Measurements from ENCODE around the gene TPSG1.

The TPSG1 gene

GRCh38 chr16:1263591-1264344, 38.7 kb upstream of the TPSG1 start:
- Histone ChIP-seq H3K27ac (ENCODE audit: low read depth, low read length, severe bottlenecking) (no peak overlapping the region), H3K9me3 (ENCODE audit: control insufficient read depth, low read length) (peaks cover 7% of the 10 kb centered on the region), H3K4me1 (ENCODE audit: control insufficient read depth, insufficient read depth, low read length, poor library complexity, severe bottlenecking) (no peaks in the 10 kb centered on the region), H3K4me3 (ENCODE audit: extremely low read depth, insufficient read depth, low read length, poor library complexity, severe bottlenecking) (no peak overlapping the region), H3K36me3 (ENCODE audit: control insufficient read depth, insufficient read depth, low read length) (no peaks in the 10 kb centered on the region)
- WGBS, 2 experiments (ENCODE audit: insufficient coverage in 2 of 2), result 88 to 95% methylated on average over 11 to 14 of the region's 15 CpGs

- WGBS, 2 experiments (ENCODE audit: insufficient coverage in 2 of 2), result 90 to 93% methylated on average over 7 to 9 of the region's 9 CpGs
- Histone ChIP-seq H3K9me3 (ENCODE audit: control insufficient read depth, low read length) (peaks cover 7% of the 10 kb centered on the region), H3K27ac (ENCODE audit: low read depth, low read length, severe bottlenecking) (no peak overlapping the region), H3K4me1 (ENCODE audit: control insufficient read depth, insufficient read depth, low read length, poor library complexity, severe bottlenecking) (no peaks in the 10 kb centered on the region), H3K4me3 (ENCODE audit: extremely low read depth, insufficient read depth, low read length, poor library complexity, severe bottlenecking) (no peak overlapping the region), H3K36me3 (ENCODE audit: control insufficient read depth, insufficient read depth, low read length) (no peaks in the 10 kb centered on the region)
Measured at GRCh38 chr16:1262846-1263221, 37.8 kb upstream of the TPSG1 start.

GRCh38 chr16:1262210-1262845, 37.3 kb upstream of the TPSG1 start:
- Histone ChIP-seq H3K9me3 (ENCODE audit: control insufficient read depth, low read length) (peaks cover 7% of the 10 kb centered on the region), H3K27ac (ENCODE audit: low read depth, low read length, severe bottlenecking) (no peak overlapping the region), H3K36me3 (ENCODE audit: control insufficient read depth, insufficient read depth, low read length) (no peaks in the 10 kb centered on the region), H3K4me1 (ENCODE audit: control insufficient read depth, insufficient read depth, low read length, poor library complexity, severe bottlenecking) (no peaks in the 10 kb centered on the region), H3K4me3 (ENCODE audit: extremely low read depth, insufficient read depth, low read length, poor library complexity, severe bottlenecking) (no peak overlapping the region)
- 93 to 95% methylated on average over 29 to 30 of the region's 32 CpGs for WGBS, 2 experiments (ENCODE audit: insufficient coverage in 2 of 2)

- Histone ChIP-seq H3K4me3 (ENCODE audit: extremely low read depth, insufficient read depth, low read length, poor library complexity, severe bottlenecking) (no peak overlapping the region), H3K9me3 (ENCODE audit: control insufficient read depth, low read length) (peaks cover 7% of the 10 kb centered on the region), H3K4me1 (ENCODE audit: control insufficient read depth, insufficient read depth, low read length, poor library complexity, severe bottlenecking) (no peaks in the 10 kb centered on the region), H3K36me3 (ENCODE audit: control insufficient read depth, insufficient read depth, low read length) (no peaks in the 10 kb centered on the region), H3K27ac (ENCODE audit: low read depth, low read length, severe bottlenecking) (no peak overlapping the region)
- 42 to 43% methylated on average over 25 to 31 of the region's 47 CpGs for WGBS, 2 experiments (ENCODE audit: insufficient coverage in 2 of 2)
Measured at GRCh38 chr16:1261131-1261892, 36.2 kb upstream of the TPSG1 start.

GRCh38 chr16:1260101-1260680, 35.1 kb upstream of the TPSG1 start:
- H3K4me1 ChIP-seq (ENCODE audit: control insufficient read depth, insufficient read depth, low read length, poor library complexity, severe bottlenecking), result no peaks in the 10 kb centered on the region
- 81 to 85% methylated on average over 32 of the region's 36 CpGs for WGBS, 2 experiments (ENCODE audit: insufficient coverage in 2 of 2)
- peaks cover 7% of the 10 kb centered on the region for H3K9me3 ChIP-seq (ENCODE audit: control insufficient read depth, low read length)
- H3K4me3 ChIP-seq (ENCODE audit: extremely low read depth, insufficient read depth, low read length, poor library complexity, severe bottlenecking), result no peak overlapping the region
- H3K36me3 ChIP-seq (ENCODE audit: control insufficient read depth, insufficient read depth, low read length), result no peaks in the 10 kb centered on the region
- no peak overlapping the region for H3K27ac ChIP-seq (ENCODE audit: low read depth, low read length, severe bottlenecking)

GRCh38 chr16:1259760-1260068, 34.6 kb upstream of the TPSG1 start:
- Histone ChIP-seq H3K27ac (ENCODE audit: low read depth, low read length, severe bottlenecking) (no peak overlapping the region), H3K36me3 (ENCODE audit: control insufficient read depth, insufficient read depth, low read length) (no peaks in the 10 kb centered on the region), H3K4me1 (ENCODE audit: control insufficient read depth, insufficient read depth, low read length, poor library complexity, severe bottlenecking) (no peaks in the 10 kb centered on the region), H3K4me3 (ENCODE audit: extremely low read depth, insufficient read depth, low read length, poor library complexity, severe bottlenecking) (no peak overlapping the region), H3K9me3 (ENCODE audit: control insufficient read depth, low read length) (peaks cover 3% of the 10 kb centered on the region)
- WGBS, 2 experiments (ENCODE audit: insufficient coverage in 2 of 2), result 53 to 57% methylated on average over 9 to 10 of the region's 11 CpGs

- 31 to 34% methylated on average over 34 to 39 of the region's 42 CpGs for WGBS, 2 experiments (ENCODE audit: insufficient coverage in 2 of 2)
- H3K4me3 ChIP-seq (ENCODE audit: extremely low read depth, insufficient read depth, low read length, poor library complexity, severe bottlenecking), result no peak overlapping the region
- no peaks in the 10 kb centered on the region for H3K4me1 ChIP-seq (ENCODE audit: control insufficient read depth, insufficient read depth, low read length, poor library complexity, severe bottlenecking)
- H3K9me3 ChIP-seq (ENCODE audit: control insufficient read depth, low read length), result no peaks in the 10 kb centered on the region
- no peak overlapping the region for H3K27ac ChIP-seq (ENCODE audit: low read depth, low read length, severe bottlenecking)
- H3K36me3 ChIP-seq (ENCODE audit: control insufficient read depth, insufficient read depth, low read length), result no peaks in the 10 kb centered on the region
Measured at GRCh38 chr16:1258906-1259759, 34.1 kb upstream of the TPSG1 start.

- H3K4me3 ChIP-seq (ENCODE audit: extremely low read depth, insufficient read depth, low read length, poor library complexity, severe bottlenecking), result no peak overlapping the region
- WGBS, 2 experiments (ENCODE audit: insufficient coverage in 2 of 2), result 83% methylated on average over 11 to 12 of the region's 12 CpGs
- H3K9me3 ChIP-seq (ENCODE audit: control insufficient read depth, low read length), result no peaks in the 10 kb centered on the region
- H3K4me1 ChIP-seq (ENCODE audit: control insufficient read depth, insufficient read depth, low read length, poor library complexity, severe bottlenecking), result no peaks in the 10 kb centered on the region
- no peaks in the 10 kb centered on the region for H3K36me3 ChIP-seq (ENCODE audit: control insufficient read depth, insufficient read depth, low read length)
- no peak overlapping the region for H3K27ac ChIP-seq (ENCODE audit: low read depth, low read length, severe bottlenecking)
Measured at GRCh38 chr16:1258225-1258600, 33.1 kb upstream of the TPSG1 start.

- H3K4me1 ChIP-seq (ENCODE audit: control insufficient read depth, insufficient read depth, low read length, poor library complexity, severe bottlenecking), result no peaks in the 10 kb centered on the region
- WGBS, 2 experiments (ENCODE audit: insufficient coverage in 2 of 2), result 85 to 91% methylated on average over 23 to 32 of the region's 34 CpGs
- H3K36me3 ChIP-seq (ENCODE audit: control insufficient read depth, insufficient read depth, low read length), result no peaks in the 10 kb centered on the region
- no peak overlapping the region for H3K27ac ChIP-seq (ENCODE audit: low read depth, low read length, severe bottlenecking)
- no peak overlapping the region for H3K4me3 ChIP-seq (ENCODE audit: extremely low read depth, insufficient read depth, low read length, poor library complexity, severe bottlenecking)
- no peaks in the 10 kb centered on the region for H3K9me3 ChIP-seq (ENCODE audit: control insufficient read depth, low read length)
Measured at GRCh38 chr16:1257561-1258224, 32.6 kb upstream of the TPSG1 start.

- no peaks in the 10 kb centered on the region for H3K36me3 ChIP-seq (ENCODE audit: control insufficient read depth, insufficient read depth, low read length)
- no peaks in the 10 kb centered on the region for H3K9me3 ChIP-seq (ENCODE audit: control insufficient read depth, low read length)
- H3K4me3 ChIP-seq (ENCODE audit: extremely low read depth, insufficient read depth, low read length, poor library complexity, severe bottlenecking), result no peak overlapping the region
- 90 to 91% methylated on average over 18 to 22 of the region's 22 CpGs for WGBS, 2 experiments (ENCODE audit: insufficient coverage in 2 of 2)
- H3K27ac ChIP-seq (ENCODE audit: low read depth, low read length, severe bottlenecking), result no peak overlapping the region
- H3K4me1 ChIP-seq (ENCODE audit: control insufficient read depth, insufficient read depth, low read length, poor library complexity, severe bottlenecking), result no peaks in the 10 kb centered on the region
Measured at GRCh38 chr16:1256874-1257322, 31.8 kb upstream of the TPSG1 start.

Data from mesodermal cell (in vitro differentiated cells).